ENCODE data around the gene PPP1R1C.

- TF ChIP-seq YY1 (IDR thresholded peaks at IDR 0.05; ENCODE audit: insufficient read depth, insufficient read length) (no peak), SUZ12 (IDR thresholded peaks at IDR 0.05; ENCODE audit: extremely low read depth, insufficient read depth, insufficient read length) (no peak)
Measured at GRCh38 chr2:182049372-182050148, 63.9 kb downstream of the PPP1R1C start.
